ENCODE measurements around the gene SPESP1. TPM values are rescaled to one million over a fixed set of nuclear protein-coding genes. Genes with fewer than 3 reads are reported as not detected.

SPESP1 gene
- total RNA-seq, 1 experiment from 2014 or later = not detected

Other genes with a start within 250 kb of the SPESP1 start
- gene ANP32A, start 109.6 kb upstream of the SPESP1 start, total RNA-seq (2021; ENCODE audit: unreplicated experiment) = 226 TPM
- 0.26 TPM for gene NOX5, start 84.2 kb downstream of the SPESP1 start, total RNA-seq (2021; ENCODE audit: unreplicated experiment)
- 22.8 TPM for gene GLCE, start 230.1 kb downstream of the SPESP1 start, total RNA-seq (2021; ENCODE audit: unreplicated experiment)